GM21360 (cell line): ENCODE measurements around the gene ZNF446.

ENCODE experiments used
- ATAC-seq: cut with Tn5 transposase; IDR thresholded peaks from one replicate; pipeline ENCODE4 v1.9.1; 2021; ENCODE audit warnings: mild to moderate bottlenecking, moderate library complexity; ENCODE audit not compliant: unreplicated experiment

The ZNF446 gene

GRCh38 chr19:58521651-58522050, 45.5 kb downstream of the ZNF446 start:
- no peak for ATAC-seq

- no peak for ATAC-seq
Observed at GRCh38 chr19:58522709-58523108, 46.6 kb downstream of the ZNF446 start.

- ATAC-seq = no peak
Observed at GRCh38 chr19:58529405-58529804, 53.3 kb downstream of the ZNF446 start.
